ENCODE measurements around the gene ACOT13.
A peak's percentile ranks its signal among the peaks of the same experiment; 100 is the strongest.
"Not testable (repeated sequence)": the region's sequence is repeated elsewhere in the genome, so short reads cannot be mapped to it uniquely, and the experiment has no call there.

Gene ACOT13

GRCh38 chr6:24666641-24667377 lies at the start of gene ACOT13, which contains the start of gene TDP2:
Gene ACOT13, plus strand, starts transcription at chr6:24667077. Its CDS starts 187 bp downstream, at chr6:24667264.
Gene TDP2, minus strand, starts transcription at chr6:24666899. Its CDS starts 37 bp downstream, at chr6:24666862.
- DNase-seq, result peak; percentile 95

GRCh38 chr6:24619661-24620060 lies 47.2 kb upstream of the ACOT13 start:
- no peak for DNase-seq

- no peak for DNase-seq
These were observed 46.2 kb upstream of the ACOT13 start for GRCh38 chr6:24620637-24621036.

GRCh38 chr6:24621626-24622289 lies 45.1 kb upstream of the ACOT13 start:
- no peak for DNase-seq

- no peak for DNase-seq
These were observed 35.9 kb upstream of the ACOT13 start for GRCh38 chr6:24630856-24631505.

- DNase-seq, result no peak
These were observed 35.2 kb upstream of the ACOT13 start for GRCh38 chr6:24631671-24632070.

GRCh38 chr6:24632573-24632972 lies 34.3 kb upstream of the ACOT13 start:
- DNase-seq, result no peak

GRCh38 chr6:24636681-24637080 lies 30.2 kb upstream of the ACOT13 start:
- no peak for DNase-seq

- DNase-seq, result no peak
These were observed 26.7 kb upstream of the ACOT13 start for GRCh38 chr6:24640166-24640565.

- not testable (repeated sequence) for DNase-seq
These were observed 26.2 kb upstream of the ACOT13 start for GRCh38 chr6:24640631-24641030.

GRCh38 chr6:24642061-24642460 lies 24.8 kb upstream of the ACOT13 start:
- DNase-seq, result no peak

GRCh38 chr6:24643920-24644319 lies 23.0 kb upstream of the ACOT13 start:
- DNase-seq, result no peak

GRCh38 chr6:24644377-24644776 lies 22.5 kb upstream of the ACOT13 start:
- DNase-seq, result no peak

- DNase-seq, result no peak
These were observed 20.1 kb upstream of the ACOT13 start for GRCh38 chr6:24646771-24647170.

GRCh38 chr6:24648276-24648675 lies 18.6 kb upstream of the ACOT13 start:
- no peak for DNase-seq

GRCh38 chr6:24649691-24650090 lies 17.2 kb upstream of the ACOT13 start:
- DNase-seq, result no peak

GRCh38 chr6:24650365-24650764 lies 16.5 kb upstream of the ACOT13 start:
- DNase-seq, result no peak

GRCh38 chr6:24655215-24655614 lies 11.7 kb upstream of the ACOT13 start:
- no peak for DNase-seq

- no peak for DNase-seq
These were observed 8.0 kb upstream of the ACOT13 start for GRCh38 chr6:24658573-24659560.

- DNase-seq, result no peak
These were observed 7.3 kb upstream of the ACOT13 start for GRCh38 chr6:24659561-24659960.

- DNase-seq, result no peak
These were observed 6.8 kb upstream of the ACOT13 start for GRCh38 chr6:24660105-24660504.

- not testable (repeated sequence) for DNase-seq
These were observed 5.1 kb upstream of the ACOT13 start for GRCh38 chr6:24661759-24662158.

GRCh38 chr6:24662236-24662635 lies 4.6 kb upstream of the ACOT13 start:
- no peak for DNase-seq
